WERI-Rb-1 (cell line): ENCODE measurements around the gene GGCX.

Experiments used
- DNase-seq: peaks from one replicate; pipeline ENCODE4 v3.0.0-alpha.2; 2020
- H3K27ac ChIP-seq: fragments of 250-450 bp; sonication (Bioruptor Pico); 2 replicates; pipeline ENCODE4 v1.5.1; 2020; ENCODE audit warnings: mild to moderate bottlenecking, moderate library complexity
- H3K27me3 ChIP-seq: fragments of 250-450 bp; sonication (Bioruptor Pico); 2 replicates; pipeline ENCODE4 v1.5.1; 2021; ENCODE audit warnings: mild to moderate bottlenecking, low read depth, moderate library complexity; ENCODE audit not compliant: insufficient read depth, severe bottlenecking
- H3K36me3 ChIP-seq: fragments of 250-450 bp; sonication (Bioruptor Pico); 2 replicates; pipeline ENCODE4 v1.5.1; 2020; ENCODE audit warnings: mild to moderate bottlenecking, moderate library complexity
- H3K4me3 ChIP-seq: 2 replicates; pipeline ENCODE4 v1.5.1; 2011; ENCODE audit warnings: low read depth, mild to moderate bottlenecking, control low read depth, low read length
- H3K9me3 ChIP-seq: fragments of 250-450 bp; sonication (Bioruptor Pico); 2 replicates; pipeline ENCODE4 v1.5.1; 2021; ENCODE audit warnings: mild to moderate bottlenecking, moderate library complexity; ENCODE audit not compliant: severe bottlenecking
- TF ChIP-seq, protein P1 (sequence below): IDR thresholded peaks from 2 replicates; pipeline ENCODE4 v1.5.1; 2011; ENCODE audit warnings: low read depth, mild to moderate bottlenecking, control low read depth, inconsistent platforms, low read length

GGCX gene

DNA sequence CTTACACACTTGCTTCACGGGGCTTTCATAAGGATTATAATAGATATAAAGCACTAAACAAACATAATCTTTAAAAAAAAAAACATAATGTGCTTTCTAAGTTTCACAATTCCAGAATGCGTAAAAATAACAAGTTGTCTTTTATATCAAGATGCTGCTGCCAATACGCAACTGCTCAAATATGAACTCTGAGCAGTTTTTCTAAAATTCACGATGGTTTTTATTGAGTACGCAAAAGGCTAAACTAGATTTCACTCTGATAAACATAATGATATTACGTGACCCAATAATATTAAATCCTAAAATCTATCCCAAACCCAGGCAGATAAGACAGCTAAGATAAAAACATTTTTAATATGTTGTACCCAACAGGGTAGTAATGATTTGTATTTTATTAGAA is 47.0 kb downstream of the GGCX start:
- no peak overlapping the region for H3K4me3 ChIP-seq
- no peaks in the 10 kb centered on the region for H3K27me3 ChIP-seq
- DNase-seq = no peak
- H3K27ac ChIP-seq = no peak overlapping the region
- no peaks in the 10 kb centered on the region for H3K36me3 ChIP-seq
- TF ChIP-seq, protein P1, sequence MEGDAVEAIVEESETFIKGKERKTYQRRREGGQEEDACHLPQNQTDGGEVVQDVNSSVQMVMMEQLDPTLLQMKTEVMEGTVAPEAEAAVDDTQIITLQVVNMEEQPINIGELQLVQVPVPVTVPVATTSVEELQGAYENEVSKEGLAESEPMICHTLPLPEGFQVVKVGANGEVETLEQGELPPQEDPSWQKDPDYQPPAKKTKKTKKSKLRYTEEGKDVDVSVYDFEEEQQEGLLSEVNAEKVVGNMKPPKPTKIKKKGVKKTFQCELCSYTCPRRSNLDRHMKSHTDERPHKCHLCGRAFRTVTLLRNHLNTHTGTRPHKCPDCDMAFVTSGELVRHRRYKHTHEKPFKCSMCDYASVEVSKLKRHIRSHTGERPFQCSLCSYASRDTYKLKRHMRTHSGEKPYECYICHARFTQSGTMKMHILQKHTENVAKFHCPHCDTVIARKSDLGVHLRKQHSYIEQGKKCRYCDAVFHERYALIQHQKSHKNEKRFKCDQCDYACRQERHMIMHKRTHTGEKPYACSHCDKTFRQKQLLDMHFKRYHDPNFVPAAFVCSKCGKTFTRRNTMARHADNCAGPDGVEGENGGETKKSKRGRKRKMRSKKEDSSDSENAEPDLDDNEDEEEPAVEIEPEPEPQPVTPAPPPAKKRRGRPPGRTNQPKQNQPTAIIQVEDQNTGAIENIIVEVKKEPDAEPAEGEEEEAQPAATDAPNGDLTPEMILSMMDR = no peak
- no peaks in the 10 kb centered on the region for H3K9me3 ChIP-seq

DNA sequence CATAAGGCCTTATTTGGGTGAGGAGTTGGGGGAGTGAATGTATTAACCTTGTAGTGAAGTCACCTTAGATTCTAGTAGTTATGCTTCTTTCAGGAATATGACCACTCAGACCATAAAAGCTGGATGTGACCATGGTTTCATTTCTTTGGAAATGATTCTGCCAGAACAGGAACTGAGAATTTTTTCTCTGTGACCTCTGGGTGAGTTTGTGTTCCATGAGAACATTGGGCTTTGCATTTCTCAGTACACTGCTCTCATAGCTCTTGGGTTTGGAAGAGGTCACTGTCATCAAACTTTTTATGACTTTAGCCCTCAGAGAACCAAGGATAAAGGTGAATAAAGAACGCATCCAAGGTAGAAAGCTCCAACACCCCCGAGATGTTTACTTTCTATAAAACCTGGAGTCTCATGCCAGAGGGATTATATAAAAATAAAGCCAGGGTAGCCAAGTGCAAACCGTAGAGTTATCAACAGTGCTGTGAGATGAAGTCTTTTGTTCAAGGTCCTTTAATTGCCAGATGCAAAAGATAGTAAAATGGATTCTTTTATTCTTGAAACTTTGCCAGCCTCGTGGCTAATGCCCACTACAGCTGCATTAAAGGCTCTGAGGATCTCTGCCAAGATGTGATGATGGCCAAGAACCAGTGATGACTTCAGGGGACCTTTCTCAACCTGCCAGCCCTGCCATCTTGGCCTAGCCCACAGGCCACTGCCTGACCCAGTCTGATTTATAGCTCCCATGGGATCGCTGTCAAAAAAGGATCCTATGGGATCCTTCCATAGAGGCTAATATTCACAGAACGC is 50.1 kb downstream of the GGCX start:
- TF ChIP-seq, protein P1 = no peak
- no peak overlapping the region for H3K4me3 ChIP-seq

GRCh38 chr2:85506768-85507181 is 54.5 kb downstream of the GGCX start:
- Histone ChIP-seq H3K27ac (no peak overlapping the region), H3K9me3 (no peaks in the 10 kb centered on the region), H3K36me3 (no peaks in the 10 kb centered on the region), H3K27me3 (no peaks in the 10 kb centered on the region), H3K4me3 (no peak overlapping the region)
- DNase-seq = no peak
- TF ChIP-seq, protein P1 = no peak

More for the DNA sequence above, 50.1 kb downstream of the GGCX start:
- Histone ChIP-seq H3K27me3 (no peaks in the 10 kb centered on the region), H3K27ac (no peak overlapping the region), H3K36me3 (no peaks in the 10 kb centered on the region), H3K9me3 (no peaks in the 10 kb centered on the region)
- no peak for DNase-seq

- TF ChIP-seq, protein P1 = no peak
- no peak for DNase-seq
- Histone ChIP-seq H3K36me3 (no peaks in the 10 kb centered on the region), H3K4me3 (no peak overlapping the region), H3K27ac (peak overlapping the region; percentile 86), H3K9me3 (no peaks in the 10 kb centered on the region), H3K27me3 (no peaks in the 10 kb centered on the region)
Measured at GRCh38 chr2:85505551-85506238, 55.6 kb downstream of the GGCX start.

DNA sequence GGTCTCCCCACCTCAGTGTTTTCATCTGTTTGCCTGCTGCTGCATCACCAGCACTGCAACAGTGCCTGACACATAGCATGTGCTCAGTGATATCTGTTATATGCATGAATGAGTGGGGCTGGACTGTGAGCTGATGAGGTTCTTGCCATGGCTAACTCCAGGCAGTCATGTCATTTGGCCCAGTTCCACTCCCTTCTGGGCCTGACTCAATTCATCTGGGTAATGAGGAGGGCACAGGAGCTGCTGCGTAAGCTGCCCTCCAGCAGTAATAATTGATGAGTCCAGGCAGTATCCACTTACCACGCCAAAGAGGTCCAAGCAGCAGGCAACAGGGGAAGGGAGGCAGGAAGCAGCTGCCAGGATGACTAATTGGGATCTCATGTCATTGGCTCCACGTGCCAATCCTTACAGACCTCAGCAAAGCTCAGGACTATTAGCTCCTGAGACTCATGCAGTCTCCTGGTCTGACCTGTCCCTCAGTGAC is 56.5 kb downstream of the GGCX start:
- H3K36me3 ChIP-seq = no peaks in the 10 kb centered on the region
- TF ChIP-seq, protein P1 = no peak
- peak overlapping the region; percentile 86 for H3K27ac ChIP-seq
- H3K4me3 ChIP-seq = no peak overlapping the region
- H3K9me3 ChIP-seq = no peaks in the 10 kb centered on the region
- no peaks in the 10 kb centered on the region for H3K27me3 ChIP-seq
- peak; percentile 75 for DNase-seq
